ENCODE measurements around the gene SLIT3. TPM values are rescaled to one million over a fixed set of nuclear protein-coding genes. Genes with fewer than 3 reads are reported as not detected.
A peak's percentile ranks its signal among the peaks of the same experiment; 100 is the strongest.

The SLIT3 gene
- total RNA-seq, 4 donors from 2014 or later: 0.72 to 37.4 (median 5.3) TPM

- Histone ChIP-seq H3K4me1 (peaks cover 0 to 14% (median 10%) of the 10 kb centered on the region in 3 donors), H3K27me3 (peaks cover 0 to 30% (median 0%) of the 10 kb centered on the region in 4 donors), H3K36me3 (no peaks in the 10 kb centered on the region), H3K27ac (peak overlapping the region in 2 of 4 donors; percentile 23 to 46), H3K9me3 (no peaks in the 10 kb centered on the region), H3K4me3 (no peak overlapping the region)
- WGBS, 2 donors: 23 to 36% methylated on average over 6 of the region's 6 CpGs
- intact Hi-C loops (cut with DNase I): no loop called here
- DNase-seq: no peak
- no peak for TF ChIP-seq POLR2A (IDR thresholded peaks at IDR 0.05)
- TF ChIP-seq, protein P1, sequence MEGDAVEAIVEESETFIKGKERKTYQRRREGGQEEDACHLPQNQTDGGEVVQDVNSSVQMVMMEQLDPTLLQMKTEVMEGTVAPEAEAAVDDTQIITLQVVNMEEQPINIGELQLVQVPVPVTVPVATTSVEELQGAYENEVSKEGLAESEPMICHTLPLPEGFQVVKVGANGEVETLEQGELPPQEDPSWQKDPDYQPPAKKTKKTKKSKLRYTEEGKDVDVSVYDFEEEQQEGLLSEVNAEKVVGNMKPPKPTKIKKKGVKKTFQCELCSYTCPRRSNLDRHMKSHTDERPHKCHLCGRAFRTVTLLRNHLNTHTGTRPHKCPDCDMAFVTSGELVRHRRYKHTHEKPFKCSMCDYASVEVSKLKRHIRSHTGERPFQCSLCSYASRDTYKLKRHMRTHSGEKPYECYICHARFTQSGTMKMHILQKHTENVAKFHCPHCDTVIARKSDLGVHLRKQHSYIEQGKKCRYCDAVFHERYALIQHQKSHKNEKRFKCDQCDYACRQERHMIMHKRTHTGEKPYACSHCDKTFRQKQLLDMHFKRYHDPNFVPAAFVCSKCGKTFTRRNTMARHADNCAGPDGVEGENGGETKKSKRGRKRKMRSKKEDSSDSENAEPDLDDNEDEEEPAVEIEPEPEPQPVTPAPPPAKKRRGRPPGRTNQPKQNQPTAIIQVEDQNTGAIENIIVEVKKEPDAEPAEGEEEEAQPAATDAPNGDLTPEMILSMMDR (IDR thresholded peaks at IDR 0.05): no peak
Measured at GRCh38 chr5:168916852-168917251, 384.1 kb downstream of the SLIT3 start.

GRCh38 chr5:168916266-168916665 is 384.7 kb downstream of the SLIT3 start:
- no peaks in the 10 kb centered on the region for H3K36me3 ChIP-seq
- 34 to 48% methylated on average over 5 of the region's 5 CpGs for WGBS, 2 donors
- H3K4me3 ChIP-seq: no peak overlapping the region
- peak overlapping the region in 2 of 4 donors; percentile 23 to 38 for H3K27ac ChIP-seq
- DNase-seq: no peak
- H3K9me3 ChIP-seq: no peaks in the 10 kb centered on the region
- intact Hi-C loops (cut with DNase I): no loop called here
- TF ChIP-seq POLR2A (IDR thresholded peaks at IDR 0.05): no peak
- TF ChIP-seq, protein P1 (IDR thresholded peaks at IDR 0.05): no peak
- peaks cover 0 to 14% (median 10%) of the 10 kb centered on the region in 3 donors for H3K4me1 ChIP-seq
- peaks cover 0 to 28% (median 0%) of the 10 kb centered on the region in 4 donors for H3K27me3 ChIP-seq

DNA sequence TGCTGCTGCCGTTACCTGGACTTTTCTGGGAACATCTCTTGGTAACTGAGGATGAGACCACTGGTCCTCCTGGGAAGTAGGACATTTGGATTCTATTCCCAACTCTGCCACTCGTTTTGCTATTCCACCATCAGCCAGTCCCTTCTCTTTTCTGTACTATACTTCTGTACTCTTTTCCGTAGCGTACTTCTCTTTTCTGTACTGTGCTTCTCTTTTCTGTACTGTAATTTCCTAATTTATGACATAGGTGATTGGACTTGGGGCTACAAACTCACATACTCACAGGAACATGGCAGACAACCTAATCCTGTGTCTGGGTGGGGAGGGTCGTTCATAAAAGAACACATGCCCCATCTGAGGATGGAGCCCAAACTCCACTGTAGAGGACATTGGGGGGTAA is 386.4 kb downstream of the SLIT3 start:
- no peak for DNase-seq
- H3K4me1 ChIP-seq: peaks cover 0 to 14% (median 10%) of the 10 kb centered on the region in 3 donors
- no peaks in the 10 kb centered on the region for H3K36me3 ChIP-seq
- H3K27ac ChIP-seq: no peak overlapping the region
- H3K4me3 ChIP-seq: no peak overlapping the region
- no peaks in the 10 kb centered on the region for H3K9me3 ChIP-seq
- WGBS, 2 donors: 72 to 74% methylated on average over 5 of the region's 5 CpGs
- TF ChIP-seq, protein P1 (IDR thresholded peaks at IDR 0.05): no peak
- no peak for TF ChIP-seq POLR2A (IDR thresholded peaks at IDR 0.05)
- H3K27me3 ChIP-seq: peaks cover 0 to 13% (median 0%) of the 10 kb centered on the region in 4 donors
- intact Hi-C loops (cut with DNase I): no loop called here

- Histone ChIP-seq H3K27me3 (no peaks in the 10 kb centered on the region), H3K4me3 (no peak overlapping the region), H3K9me3 (no peaks in the 10 kb centered on the region), H3K4me1 (no peaks in the 10 kb centered on the region), H3K36me3 (no peaks in the 10 kb centered on the region), H3K27ac (no peak overlapping the region)
- intact Hi-C loops (cut with DNase I): no loop called here
- WGBS, 2 donors: 75 to 85% methylated on average over 6 of the region's 6 CpGs
- no peak for DNase-seq
- TF ChIP-seq, protein P1 (IDR thresholded peaks at IDR 0.05): no peak
- no peak for TF ChIP-seq POLR2A (IDR thresholded peaks at IDR 0.05)
Measured at GRCh38 chr5:168910874-168911273, 390.1 kb downstream of the SLIT3 start.

- H3K4me1 ChIP-seq: no peaks in the 10 kb centered on the region
- H3K36me3 ChIP-seq: no peaks in the 10 kb centered on the region
- H3K27me3 ChIP-seq: no peaks in the 10 kb centered on the region
- WGBS, 2 donors: 36 to 62% methylated on average over 6 to 9 of the region's 9 CpGs
- no peak for TF ChIP-seq POLR2A (IDR thresholded peaks at IDR 0.05)
- TF ChIP-seq, protein P1 (IDR thresholded peaks at IDR 0.05): no peak
- H3K4me3 ChIP-seq: no peak overlapping the region
- DNase-seq: no peak
- H3K27ac ChIP-seq: no peak overlapping the region
- intact Hi-C loops (cut with DNase I): no loop called here
- H3K9me3 ChIP-seq: no peaks in the 10 kb centered on the region
Measured at GRCh38 chr5:168908207-168908606, 392.7 kb downstream of the SLIT3 start.
